CD4-positive, alpha-beta T cell treated with Interferon alpha-2 for 1 hour (primary cell): Measurements from ENCODE around the gene TMEM59L.
A peak's percentile ranks its signal among the peaks of the same experiment; 100 is the strongest.

Source experiments
- DNase-seq, 2 donors: peaks; one replicate each; pipeline ENCODE4 v3.0.0-alpha.2; 2020 to 2022

The TMEM59L gene

GRCh38 chr19:18609717-18610051 lies 3.0 kb upstream of the TMEM59L start:
- no peak for DNase-seq

DNA sequence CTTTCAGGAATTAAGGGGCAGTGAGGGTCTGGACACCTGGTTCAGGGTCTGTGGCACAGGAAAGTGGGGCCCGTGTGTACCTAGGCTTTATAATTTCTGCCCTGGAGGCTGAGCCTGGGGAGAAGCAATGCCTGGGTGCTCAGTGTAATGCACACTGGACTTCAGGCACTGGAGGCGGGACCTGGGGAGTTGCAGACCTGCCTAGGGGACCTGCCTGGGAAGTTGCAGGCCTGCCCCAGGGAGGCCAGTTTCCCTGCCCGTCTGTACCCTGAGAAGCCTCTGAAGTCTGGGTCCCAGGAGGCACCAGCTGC lies 2.5 kb upstream of the TMEM59L start:
- DNase-seq = no peak

- DNase-seq = no peak
Observed at GRCh38 chr19:18610556-18611326, 1.9 kb upstream of the TMEM59L start.

DNA sequence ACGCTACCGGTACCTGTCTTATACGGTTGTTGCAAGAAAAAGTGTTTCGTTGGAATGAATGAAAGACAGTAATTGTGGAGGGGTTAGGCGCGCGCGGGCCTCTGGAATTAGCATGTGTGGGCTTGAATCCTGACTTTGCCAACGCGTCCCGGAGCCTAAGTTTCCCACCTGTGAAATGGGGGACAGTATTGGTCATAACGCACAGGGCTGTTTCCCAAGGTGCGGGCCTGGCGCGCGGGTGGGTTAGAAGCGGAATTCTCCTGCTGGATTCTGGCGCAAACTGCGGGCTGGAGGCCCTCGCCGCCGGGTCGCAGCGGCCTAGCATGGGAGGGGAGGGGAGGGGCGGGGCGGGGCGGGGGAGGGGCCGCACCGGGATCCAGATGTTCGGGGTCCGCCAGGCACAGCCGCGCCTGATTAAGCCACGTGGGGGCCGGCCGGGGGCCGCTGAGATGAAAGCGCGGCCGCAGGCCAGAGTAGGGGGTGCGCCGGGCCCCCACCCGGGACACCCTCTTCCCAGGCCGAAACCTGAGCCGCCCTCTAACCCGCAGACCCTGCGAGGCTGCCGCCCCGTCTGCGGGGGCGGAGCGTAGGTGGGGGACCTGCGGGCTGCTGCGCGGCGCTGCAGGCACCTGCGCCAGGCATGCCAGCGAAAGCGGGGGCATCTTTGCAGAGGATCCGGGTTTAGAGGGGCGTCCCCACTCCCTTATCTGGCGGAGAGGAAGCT lies 1.2 kb upstream of the TMEM59L start:
- DNase-seq = peak in 1 of 2 donors; percentile 33

DNA sequence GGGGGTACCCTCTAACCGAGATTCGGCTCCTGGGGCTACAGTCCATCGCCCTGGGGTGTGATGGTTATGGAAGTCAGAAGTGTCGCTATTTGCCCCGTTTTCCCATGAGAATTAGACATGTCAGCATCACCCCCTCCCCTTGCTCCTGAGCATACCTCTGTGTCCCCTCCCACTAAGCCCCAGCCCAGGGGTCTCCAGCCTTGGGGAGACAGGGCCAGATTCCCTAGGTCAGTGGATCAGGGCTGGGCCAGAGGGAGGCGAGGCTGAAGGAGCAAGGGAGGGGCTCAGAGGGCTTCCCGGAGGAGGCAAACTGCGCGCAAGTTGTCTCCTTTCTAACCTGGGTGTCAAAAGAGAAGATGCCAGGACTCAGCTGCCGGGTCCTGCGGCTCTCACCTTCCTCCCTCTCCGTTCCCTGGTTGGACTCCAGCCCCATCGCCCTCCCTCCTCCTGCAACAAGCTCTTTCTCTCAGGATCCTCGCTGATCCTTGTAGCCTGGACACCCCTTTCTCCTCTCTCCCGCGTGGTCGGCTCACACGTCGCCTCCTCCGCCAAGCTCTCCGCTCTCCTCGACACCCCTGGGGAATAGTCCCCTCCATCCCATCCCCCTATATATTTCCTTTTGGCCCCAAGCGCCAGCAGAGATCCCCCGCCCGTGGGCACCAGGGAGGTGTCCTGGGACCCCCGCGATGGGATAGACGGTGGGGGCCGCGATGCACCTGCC lies 459 bp upstream of the TMEM59L start:
- DNase-seq = no peak

DNA sequence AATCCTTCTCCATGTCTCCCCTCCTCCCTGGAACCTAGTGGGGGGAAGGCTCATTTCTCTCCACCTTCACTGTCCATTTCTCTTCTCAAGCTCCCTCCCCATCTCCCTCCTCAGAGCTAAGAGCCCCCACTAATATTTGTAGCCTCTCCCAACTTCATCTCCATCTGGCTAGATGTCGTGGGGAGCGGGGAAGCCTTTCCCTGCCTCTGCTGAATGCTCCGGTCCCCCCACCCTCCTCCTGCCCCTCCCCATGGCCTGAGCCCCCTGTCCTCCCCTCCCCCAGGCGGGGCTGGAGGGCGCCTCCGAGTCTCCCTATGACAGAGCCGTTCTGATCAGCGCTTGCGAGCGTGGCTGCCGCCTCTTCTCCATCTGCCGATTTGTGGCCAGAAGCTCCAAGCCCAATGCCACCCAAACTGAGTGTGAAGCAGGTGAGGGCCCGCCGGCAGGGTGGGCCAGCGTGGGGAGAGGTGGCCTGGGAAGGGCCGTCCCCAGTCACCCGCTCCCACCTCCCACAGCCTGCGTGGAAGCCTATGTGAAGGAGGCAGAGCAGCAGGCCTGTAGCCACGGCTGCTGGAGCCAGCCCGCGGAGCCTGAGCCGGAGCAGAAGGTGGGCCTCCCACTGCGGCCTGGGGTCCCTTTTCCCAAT lies 1.0 kb downstream of the TMEM59L start:
- no peak for DNase-seq

GRCh38 chr19:18616023-18616422 lies 3.4 kb downstream of the TMEM59L start:
- no peak for DNase-seq

GRCh38 chr19:18617562-18617961 lies 4.9 kb downstream of the TMEM59L start:
- no peak for DNase-seq

GRCh38 chr19:18618236-18618635 lies 5.6 kb downstream of the TMEM59L start:
- no peak for DNase-seq

- no peak for DNase-seq
Observed at GRCh38 chr19:18620311-18620710, 7.6 kb downstream of the TMEM59L start.

- DNase-seq = no peak
Observed at GRCh38 chr19:18620902-18621301, 8.2 kb downstream of the TMEM59L start.

DNA sequence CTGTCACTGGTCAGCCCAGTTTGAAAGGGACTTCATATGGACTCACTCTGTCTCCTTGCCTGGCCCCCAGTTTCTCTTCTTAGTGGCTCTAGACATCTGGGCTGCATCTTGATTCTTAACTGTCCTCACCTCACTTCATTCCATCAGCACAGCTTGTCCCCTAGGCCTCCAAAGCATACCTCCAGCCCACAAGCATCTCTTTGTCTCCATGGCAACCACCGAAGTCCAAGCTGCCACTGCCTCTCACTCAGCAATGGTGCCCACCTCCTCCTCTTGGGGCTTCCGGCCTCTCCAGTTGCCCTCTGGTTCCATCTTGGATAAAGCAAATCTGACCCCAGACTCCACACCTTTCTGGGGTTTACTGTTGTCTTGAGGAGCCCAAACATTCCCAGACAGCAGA lies 14.2 kb downstream of the TMEM59L start:
- DNase-seq = no peak

DNA sequence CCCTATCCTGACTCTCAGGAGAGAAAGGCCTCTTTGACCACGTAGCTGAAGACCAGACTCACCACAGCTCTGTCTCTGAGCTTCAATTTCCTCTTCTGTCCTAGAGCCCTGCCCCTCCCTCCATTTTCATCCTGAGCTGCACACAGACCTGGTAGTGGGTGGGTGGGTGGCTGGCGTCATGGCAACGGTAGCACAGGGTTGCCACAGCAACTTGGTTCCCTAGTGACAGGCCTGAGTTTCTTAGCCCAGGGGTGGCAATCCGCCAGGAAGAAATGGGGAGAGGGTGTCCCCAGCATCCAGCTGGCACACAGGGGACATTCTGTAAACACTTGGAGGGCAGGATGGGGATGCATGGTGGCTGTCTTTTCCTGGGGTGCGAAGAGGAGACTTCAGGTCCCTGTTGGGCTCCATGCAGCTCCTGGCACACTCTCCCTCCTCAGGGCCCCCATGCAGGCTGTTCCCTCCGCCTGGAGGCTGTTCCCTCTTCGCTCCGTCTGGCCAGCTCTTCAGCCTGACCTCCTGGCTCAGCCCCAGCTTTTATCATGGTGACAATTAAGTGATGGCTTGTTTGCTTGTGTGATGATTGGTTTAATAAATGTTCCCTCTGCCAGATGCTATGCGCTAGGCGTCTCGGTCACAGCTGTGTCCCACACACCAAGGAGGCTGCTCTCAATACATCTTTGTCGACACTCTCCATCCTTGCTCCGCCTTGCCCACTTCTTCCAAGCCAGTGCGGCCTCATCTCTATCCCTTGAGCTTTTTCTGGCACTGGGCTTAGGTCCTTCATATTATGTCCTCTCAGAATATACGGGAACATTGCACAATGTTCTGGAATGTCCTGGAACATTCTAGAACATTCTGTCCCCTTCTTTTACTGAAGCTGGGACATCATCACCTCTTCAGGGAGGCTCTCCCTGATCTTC lies 16.8 kb downstream of the TMEM59L start:
- DNase-seq = no peak

DNA sequence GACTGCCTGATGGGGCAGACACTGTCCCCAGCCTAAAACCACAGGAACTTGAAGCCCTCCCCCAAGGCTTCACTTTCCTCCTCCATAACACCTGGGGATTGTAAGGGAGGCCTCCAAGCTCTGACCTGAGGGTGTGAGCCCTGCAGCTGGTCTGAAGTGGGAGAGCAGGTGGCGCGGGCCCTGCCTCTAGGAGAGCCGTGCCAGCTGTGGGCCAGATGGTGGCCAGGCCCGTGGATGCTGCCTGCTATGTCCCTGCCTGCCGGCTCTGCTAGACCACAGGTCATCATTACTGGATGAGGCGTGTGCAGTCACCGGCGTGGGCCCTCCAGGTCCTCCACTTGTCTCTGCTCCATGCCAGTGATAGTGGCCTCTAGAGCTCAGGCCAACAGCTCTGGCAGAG lies 20.7 kb downstream of the TMEM59L start:
- no peak for DNase-seq

DNA sequence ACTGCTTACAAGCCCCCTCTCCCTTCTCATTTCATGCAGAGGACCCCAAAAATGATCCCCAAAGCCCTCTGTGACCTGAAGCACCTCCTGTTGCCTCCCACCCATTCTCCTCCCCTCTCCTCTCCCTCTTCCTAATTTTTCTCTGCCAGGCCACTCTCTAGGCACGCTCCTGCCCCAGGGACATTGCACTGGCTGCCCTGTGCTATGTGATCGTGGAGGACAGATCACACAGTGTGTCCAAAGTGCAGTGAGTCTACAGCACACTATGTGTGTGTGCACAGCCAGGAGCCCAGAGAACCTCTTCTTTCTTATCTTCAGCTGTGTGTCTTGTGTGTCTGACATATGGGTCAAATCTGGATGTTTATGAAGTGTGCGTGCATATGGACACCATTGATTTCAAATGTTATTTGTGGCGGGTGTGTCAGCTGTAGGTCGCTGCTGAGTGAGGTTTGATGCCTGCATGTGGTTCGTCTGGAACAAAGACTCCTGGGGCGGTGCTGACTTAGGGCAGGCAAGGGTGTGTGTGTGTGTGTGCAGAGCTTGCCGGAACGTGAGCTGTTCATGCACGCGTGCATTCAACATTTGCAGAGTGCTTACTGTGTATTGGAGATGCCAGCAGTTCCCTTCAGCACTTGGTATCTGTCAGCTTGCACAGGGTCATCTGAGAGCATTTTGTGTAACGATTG lies 22.1 kb downstream of the TMEM59L start:
- DNase-seq = no peak

DNA sequence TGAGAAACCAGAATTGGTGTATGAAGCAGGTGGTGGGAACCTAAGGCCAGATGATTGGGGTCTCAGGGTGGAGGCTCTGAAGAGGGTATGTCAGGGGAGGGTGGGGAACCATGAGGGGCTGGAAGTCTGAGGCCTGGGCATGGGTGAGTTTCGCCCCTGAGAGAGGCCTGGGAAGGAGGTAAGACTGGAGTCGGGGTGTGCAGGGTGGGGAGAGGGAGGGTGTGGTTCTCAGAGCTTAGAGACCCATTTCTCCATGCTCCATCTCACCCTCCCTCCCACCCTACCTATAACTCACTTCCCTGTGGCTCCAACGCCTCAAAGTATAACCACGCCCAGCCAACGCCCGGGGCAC lies 23.1 kb downstream of the TMEM59L start:
- no peak for DNase-seq

- DNase-seq = peak; percentile 97 to 98
Observed at GRCh38 chr19:18636183-18636968, 23.7 kb downstream of the TMEM59L start.

GRCh38 chr19:18636969-18637629 lies 24.4 kb downstream of the TMEM59L start, which contains the start of gene KLHL26:
Gene KLHL26 (plus strand): TSS chr19:18637028. CDS start chr19:18637055, 27 bp downstream.
- no peak for DNase-seq

GRCh38 chr19:18637673-18638630 lies 25.3 kb downstream of the TMEM59L start:
- DNase-seq = peak in 1 of 2 donors; percentile 22
